ENCODE results near the gene OPA1. TPM values are rescaled to one million over a fixed set of nuclear protein-coding genes. Genes with fewer than 3 reads are reported as not detected.

The OPA1 gene
- total RNA-seq, 1 experiment from 2014 or later = 75.4 TPM

DNA sequence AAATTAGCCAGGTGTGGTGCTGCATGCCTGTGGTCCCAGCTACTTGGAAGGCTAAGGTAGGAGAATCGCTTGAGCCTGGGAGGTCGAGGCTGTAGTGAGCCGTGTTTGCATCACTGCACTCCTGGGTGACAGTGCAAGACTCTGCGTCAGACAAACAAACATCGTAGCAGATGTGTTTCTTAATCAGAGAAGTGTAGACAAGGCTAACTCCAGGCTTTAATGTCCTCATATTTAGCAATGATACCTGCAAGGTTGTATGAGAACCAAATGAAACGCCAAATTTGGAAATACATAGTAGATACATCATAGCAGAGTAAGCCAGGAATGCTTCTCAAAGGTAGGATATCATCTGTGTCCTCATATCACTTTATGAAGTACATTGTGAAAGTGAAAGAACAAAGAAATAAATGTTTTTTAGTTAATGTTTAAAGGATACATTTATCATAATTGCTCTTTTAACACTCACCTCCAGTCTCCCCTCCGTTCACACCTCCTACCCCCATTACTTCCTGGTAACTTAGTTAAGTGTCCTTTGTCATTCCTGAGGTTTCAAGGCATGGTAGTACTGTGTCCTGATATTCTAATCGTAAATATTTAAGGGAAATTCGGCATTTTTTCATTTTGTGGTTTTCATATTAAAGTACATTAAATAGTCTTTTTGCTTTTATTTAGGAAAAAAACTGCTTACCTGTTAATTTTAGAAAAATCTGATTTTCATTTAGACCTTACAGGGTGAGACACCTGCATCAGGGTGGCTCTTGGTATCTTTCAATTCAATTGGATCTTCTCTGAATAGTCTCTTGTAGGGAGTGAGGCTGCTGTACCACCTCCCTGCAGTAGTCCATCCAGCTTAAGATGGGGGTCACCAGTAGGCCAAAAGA, 96.1 kb downstream of the OPA1 start:
- DNase-seq = no peak
- Histone ChIP-seq H4K20me1 (ENCODE audit: control insufficient read depth, insufficient read depth, insufficient read length) (no peaks in the 10 kb centered on the region), H2BK20ac (ENCODE audit: low read depth, low read length, poor library complexity, severe bottlenecking) (no peak overlapping the region), H2BK15ac (ENCODE audit: low read depth, low read length) (no peak overlapping the region), H3K27me3 (ENCODE audit: insufficient read depth, low read length) (no peaks in the 10 kb centered on the region), H4K5ac (ENCODE audit: insufficient read length, low read depth, low read length) (no peak overlapping the region), H3K23ac (ENCODE audit: insufficient read length, low read depth, low read length) (no peak overlapping the region), H3K56ac (ENCODE audit: insufficient read length, low read depth, low read length) (no peak overlapping the region), H3K23me2 (ENCODE audit: insufficient read length, low read depth, low read length, poor library complexity, severe bottlenecking) (no peaks in the 10 kb centered on the region), H3K4ac (ENCODE audit: low read depth, low read length) (no peak overlapping the region), H2BK5ac (ENCODE audit: insufficient read length, low read length) (no peak overlapping the region), H3T11ph (ENCODE audit: low read length) (no peak overlapping the region), H3K79me2 (ENCODE audit: insufficient read depth, low read length) (0 out of 2 replicates have a peak, but pooled peaks cover 2% of the 10 kb centered on the region), H2BK12ac (ENCODE audit: insufficient read length, low read depth, low read length) (no peak overlapping the region), H3K9me3 (ENCODE audit: control insufficient read depth, low read depth, low read length) (no peaks in the 10 kb centered on the region), H4K8ac (replicated peaks; ENCODE audit: insufficient read length, low read depth, low read length) (no peak overlapping the region), H2AK5ac (ENCODE audit: insufficient read length, low read length) (no peak overlapping the region), H3K18ac (ENCODE audit: insufficient read length, low read depth, low read length) (no peak overlapping the region), H4K91ac (ENCODE audit: insufficient read length, low read depth, low read length) (no peak overlapping the region), H2AFZ (ENCODE audit: low read length) (no peak overlapping the region), H3K4me1 (ENCODE audit: insufficient read depth, low read length) (no peaks in the 10 kb centered on the region), H3K14ac (ENCODE audit: insufficient read depth, low read length) (no peak overlapping the region), H3K79me1 (ENCODE audit: insufficient read depth, low read depth, low read length, poor library complexity, severe bottlenecking) (no peaks in the 10 kb centered on the region), H2BK120ac (ENCODE audit: low read depth, low read length, poor library complexity, severe bottlenecking) (no peak overlapping the region), H3K9ac (ENCODE audit: extremely low read depth, insufficient read length, low read length) (no peak overlapping the region), H3K4me2 (ENCODE audit: insufficient read depth, insufficient read length, low read length) (no peak overlapping the region), H3K27ac (ENCODE audit: insufficient read length, low read depth, low read length) (no peak overlapping the region)
- Mint-ChIP-seq H3K36me3 (ENCODE audit: insufficient read depth in 1 of 3, low read depth in 3 of 3) (peaks cover 0 to 3% (median 3%) of the 10 kb centered on the region in 3 experiments; a peak in 3 of 7 replicates), H3K4me1 (no peaks in the 10 kb centered on the region), H3K27me3 (ENCODE audit: low read depth) (no peaks in the 10 kb centered on the region), H3K9me3 (no peaks in the 10 kb centered on the region), H3K27ac (no peak overlapping the region), H3K4me3 (no peak overlapping the region)
- TF ChIP-seq, protein P1, sequence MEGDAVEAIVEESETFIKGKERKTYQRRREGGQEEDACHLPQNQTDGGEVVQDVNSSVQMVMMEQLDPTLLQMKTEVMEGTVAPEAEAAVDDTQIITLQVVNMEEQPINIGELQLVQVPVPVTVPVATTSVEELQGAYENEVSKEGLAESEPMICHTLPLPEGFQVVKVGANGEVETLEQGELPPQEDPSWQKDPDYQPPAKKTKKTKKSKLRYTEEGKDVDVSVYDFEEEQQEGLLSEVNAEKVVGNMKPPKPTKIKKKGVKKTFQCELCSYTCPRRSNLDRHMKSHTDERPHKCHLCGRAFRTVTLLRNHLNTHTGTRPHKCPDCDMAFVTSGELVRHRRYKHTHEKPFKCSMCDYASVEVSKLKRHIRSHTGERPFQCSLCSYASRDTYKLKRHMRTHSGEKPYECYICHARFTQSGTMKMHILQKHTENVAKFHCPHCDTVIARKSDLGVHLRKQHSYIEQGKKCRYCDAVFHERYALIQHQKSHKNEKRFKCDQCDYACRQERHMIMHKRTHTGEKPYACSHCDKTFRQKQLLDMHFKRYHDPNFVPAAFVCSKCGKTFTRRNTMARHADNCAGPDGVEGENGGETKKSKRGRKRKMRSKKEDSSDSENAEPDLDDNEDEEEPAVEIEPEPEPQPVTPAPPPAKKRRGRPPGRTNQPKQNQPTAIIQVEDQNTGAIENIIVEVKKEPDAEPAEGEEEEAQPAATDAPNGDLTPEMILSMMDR (conservative IDR thresholded peaks at IDR 0.05) = no peak
- WGBS (ENCODE audit: extremely low coverage, insufficient read length, low lambda C conversion rate) = no CpG with 5 or more reads among the region's 9 CpGs
